Epithelial cell of esophagus (primary cell): ENCODE data around the gene ACVR2B.

ENCODE experiments used
- DNase-seq: peaks from one replicate; pipeline ENCODE4 v3.0.0; 2010; ENCODE audit warnings: low read depth
- H3K4me3 ChIP-seq: 2 replicates; pipeline ENCODE4 v1.5.1; 2011; ENCODE audit warnings: mild to moderate bottlenecking, low read length, control low read depth
- CTCF ChIP-seq: IDR thresholded peaks from 2 replicates; pipeline ENCODE4 v1.5.1; 2011; ENCODE audit warnings: low read depth, mild to moderate bottlenecking, low read length, control low read depth, inconsistent platforms; ENCODE audit not compliant: insufficient read depth; ENCODE audit errors: missing control alignments

Gene ACVR2B

GRCh38 chr3:38479431-38480092 is 25.9 kb downstream of the ACVR2B start:
- no peak overlapping the region for H3K4me3 ChIP-seq
- TF ChIP-seq CTCF = peak; percentile 96
- DNase-seq = peak; percentile 65

GRCh38 chr3:38480093-38480445 is 26.4 kb downstream of the ACVR2B start:
- no peak overlapping the region for H3K4me3 ChIP-seq
- TF ChIP-seq CTCF = no peak
- DNase-seq = no peak

GRCh38 chr3:38480930-38481329 is 27.2 kb downstream of the ACVR2B start:
- no peak for TF ChIP-seq CTCF
- no peak overlapping the region for H3K4me3 ChIP-seq
- no peak for DNase-seq

DNA sequence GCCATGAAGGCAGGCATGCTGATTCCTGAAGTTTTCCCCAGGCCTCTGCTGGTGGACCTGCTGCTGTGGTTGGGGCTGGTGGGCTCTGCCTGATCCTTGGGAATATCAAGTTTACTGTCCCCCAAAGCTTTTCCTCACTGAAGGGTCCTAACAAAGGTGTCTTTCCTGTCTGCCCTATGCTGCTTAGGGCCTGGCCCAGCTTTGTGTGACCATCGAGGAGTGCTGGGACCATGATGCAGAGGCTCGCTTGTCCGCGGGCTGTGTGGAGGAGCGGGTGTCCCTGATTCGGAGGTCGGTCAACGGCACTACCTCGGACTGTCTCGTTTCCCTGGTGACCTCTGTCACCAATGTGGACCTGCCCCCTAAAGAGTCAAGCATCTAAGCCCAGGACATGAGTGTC is 29.3 kb downstream of the ACVR2B start:
- no peak for TF ChIP-seq CTCF
- DNase-seq = no peak
- no peak overlapping the region for H3K4me3 ChIP-seq

DNA sequence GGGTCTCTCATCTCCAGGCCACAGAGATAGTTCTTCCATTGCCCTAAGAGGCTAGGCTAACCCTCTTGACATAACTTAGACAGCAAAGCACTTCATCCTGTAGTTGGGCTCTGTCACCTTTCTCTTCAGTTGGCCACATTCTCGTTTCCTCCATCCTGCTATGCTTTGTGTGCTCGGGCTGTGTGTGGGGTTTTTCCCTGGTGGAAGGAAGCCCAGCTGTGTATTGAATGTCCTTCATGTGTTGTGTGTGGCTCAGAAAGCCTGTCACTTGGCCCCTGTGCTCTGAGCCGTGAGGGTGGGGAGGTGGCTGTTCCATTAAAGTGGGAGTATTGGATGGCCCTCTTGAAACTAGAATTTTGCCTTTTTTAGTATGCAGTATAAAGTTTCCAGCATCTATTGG is 33.6 kb downstream of the ACVR2B start:
- no peak overlapping the region for H3K4me3 ChIP-seq
- no peak for DNase-seq
- TF ChIP-seq CTCF = no peak

DNA sequence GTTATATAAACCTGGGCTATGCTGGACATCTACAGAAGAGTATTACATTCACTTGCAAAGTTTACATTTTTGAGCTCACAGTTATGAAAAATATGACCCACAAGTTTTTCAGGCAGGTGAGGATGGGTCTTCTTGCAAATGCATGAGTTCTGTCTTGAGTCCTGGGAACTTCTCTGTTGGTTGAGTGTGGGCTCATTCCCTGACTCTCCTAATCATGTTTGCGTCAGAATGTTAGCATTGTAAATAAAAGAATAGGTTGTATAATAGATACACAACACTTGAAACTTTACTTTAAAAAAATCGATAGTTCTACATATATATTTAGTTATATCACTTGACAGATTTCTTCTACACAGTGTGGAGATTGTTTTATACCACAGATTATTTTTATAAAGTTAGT is 35.3 kb downstream of the ACVR2B start:
- no peak overlapping the region for H3K4me3 ChIP-seq
- no peak for TF ChIP-seq CTCF
- DNase-seq = no peak

DNA sequence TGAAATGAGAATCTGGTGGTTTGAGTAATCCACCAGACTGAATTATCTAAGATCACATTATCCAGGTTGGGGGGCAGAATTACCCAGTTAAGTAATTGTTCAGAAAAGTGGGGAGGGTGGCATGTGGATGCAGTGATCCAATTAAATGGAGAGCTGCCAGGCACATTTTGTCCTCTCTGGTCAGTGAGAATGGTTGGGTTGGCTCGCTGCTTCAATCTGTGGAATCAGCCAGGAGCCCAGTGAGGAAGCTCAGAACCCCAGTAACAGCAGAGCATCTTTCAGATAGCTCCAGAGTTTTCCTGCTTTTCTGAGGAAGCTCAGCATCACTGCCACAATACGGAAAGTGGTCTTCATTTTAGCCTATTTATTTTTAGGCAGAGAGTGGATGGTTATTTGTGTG is 36.1 kb downstream of the ACVR2B start:
- no peak for TF ChIP-seq CTCF
- H3K4me3 ChIP-seq = no peak overlapping the region
- DNase-seq = no peak
